ENCODE measurements around the gene ADORA2A.

Gene ADORA2A

DNA sequence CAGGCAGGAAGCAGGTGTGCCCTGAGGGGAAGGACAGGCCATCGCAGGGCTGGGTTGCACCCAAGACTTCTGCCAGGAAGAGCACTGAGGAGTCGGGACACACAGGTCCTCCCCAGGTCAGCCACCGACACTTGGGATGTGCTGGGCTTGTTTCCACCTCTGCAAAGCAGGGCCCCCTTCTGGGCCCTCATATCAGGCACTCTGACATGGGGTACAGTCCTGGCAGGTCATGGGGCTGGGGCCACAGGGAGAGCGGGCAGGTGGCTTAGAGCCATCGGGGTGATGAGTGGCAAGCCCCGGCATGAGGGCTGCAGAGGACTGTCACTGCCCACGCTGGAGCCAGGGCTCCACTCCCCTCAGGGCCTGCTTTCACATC lies 7.9 kb upstream of the ADORA2A start:
- DNase-seq: no peak

DNA sequence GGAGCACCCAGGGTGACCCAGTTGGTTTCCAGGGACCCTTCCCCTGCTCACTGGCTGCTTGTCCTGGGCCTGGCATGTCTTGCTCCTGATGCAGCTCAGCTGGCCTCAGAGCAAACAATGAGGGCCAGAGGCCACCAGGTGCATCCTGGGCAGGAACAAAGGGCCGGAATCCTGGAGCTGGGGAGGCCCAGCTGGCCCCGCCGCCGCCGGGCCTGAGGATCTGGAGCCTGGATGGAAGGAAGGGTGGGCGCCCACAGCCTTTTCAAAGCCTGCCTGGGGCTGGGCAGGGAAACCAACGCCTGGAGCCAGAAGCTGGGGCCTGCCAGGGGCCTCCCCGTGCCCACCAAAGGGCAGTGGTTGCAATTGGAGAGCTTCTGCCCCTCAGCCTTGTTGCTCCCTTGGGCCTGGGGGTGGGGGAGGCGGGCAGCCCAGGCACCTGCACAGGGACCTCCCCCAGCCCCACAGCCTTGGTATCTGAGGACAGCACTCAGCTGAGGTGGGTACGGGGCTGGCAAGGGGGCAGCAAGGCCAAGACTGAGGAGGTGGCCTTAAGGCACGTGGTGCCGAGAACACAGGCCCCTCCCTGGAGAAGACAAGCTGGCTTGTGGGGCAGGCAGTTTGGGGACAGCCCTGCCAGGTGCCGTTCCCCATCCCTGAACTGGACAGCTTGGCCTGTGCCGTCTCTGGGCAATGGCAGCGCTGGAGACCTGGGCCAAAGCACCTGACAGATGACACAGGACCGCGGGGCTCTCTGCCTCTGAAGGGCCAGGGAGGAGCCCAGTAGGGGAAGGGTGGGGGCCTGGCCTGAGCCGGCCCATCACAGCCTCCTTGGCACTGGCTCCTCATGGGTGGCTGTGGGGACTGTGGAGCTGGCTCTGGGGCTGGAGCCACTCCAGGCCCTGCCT lies 7.1 kb upstream of the ADORA2A start:
- DNase-seq: no peak

DNA sequence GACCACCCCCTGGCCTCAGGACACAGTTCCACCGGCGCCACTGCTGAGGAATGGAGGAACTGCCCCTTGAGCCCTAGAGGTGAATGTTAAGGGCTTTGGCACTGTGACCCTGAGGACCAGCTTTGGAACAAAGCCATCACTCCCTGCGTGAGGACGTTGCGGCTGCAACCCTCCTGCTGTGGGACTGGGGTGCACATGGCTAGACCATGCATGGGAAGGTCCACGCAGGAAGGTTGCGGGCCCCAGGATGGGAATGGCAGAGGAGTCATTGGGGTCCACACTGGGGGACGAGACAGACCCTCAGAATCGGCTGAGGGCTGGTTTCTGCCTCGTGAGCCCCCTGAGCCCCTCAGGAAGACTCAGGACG lies 6.4 kb upstream of the ADORA2A start:
- no peak for DNase-seq

DNA sequence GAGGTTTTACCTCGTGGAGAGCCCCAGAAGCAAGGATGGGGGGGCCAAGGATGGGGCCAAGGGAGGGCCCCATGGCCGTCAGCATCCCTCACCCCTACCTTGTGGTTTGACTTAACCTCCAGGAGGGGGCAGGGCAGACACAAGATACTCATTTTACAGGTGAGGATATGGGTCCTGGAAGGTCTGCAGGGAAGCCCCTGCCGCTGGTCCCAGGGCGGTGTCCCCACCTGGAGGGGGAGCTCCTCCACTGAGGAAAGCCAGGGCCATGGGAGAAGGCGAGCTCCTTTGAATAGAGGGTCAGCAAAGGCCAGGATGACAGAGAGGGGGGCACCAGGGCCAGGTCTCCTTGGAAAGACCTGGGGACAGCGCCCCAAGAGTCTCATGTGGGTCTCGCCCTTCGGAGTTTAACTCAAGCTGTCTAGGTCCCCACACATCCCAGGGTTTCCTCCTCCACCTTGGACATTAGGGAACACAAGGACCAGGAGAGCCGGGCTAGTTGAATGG lies 5.9 kb upstream of the ADORA2A start:
- no peak for DNase-seq

GRCh38 chr22:24422102-24422665 lies 5.2 kb upstream of the ADORA2A start:
- no peak for DNase-seq

GRCh38 chr22:24423519-24424000 lies 3.8 kb upstream of the ADORA2A start:
- DNase-seq: no peak

DNA sequence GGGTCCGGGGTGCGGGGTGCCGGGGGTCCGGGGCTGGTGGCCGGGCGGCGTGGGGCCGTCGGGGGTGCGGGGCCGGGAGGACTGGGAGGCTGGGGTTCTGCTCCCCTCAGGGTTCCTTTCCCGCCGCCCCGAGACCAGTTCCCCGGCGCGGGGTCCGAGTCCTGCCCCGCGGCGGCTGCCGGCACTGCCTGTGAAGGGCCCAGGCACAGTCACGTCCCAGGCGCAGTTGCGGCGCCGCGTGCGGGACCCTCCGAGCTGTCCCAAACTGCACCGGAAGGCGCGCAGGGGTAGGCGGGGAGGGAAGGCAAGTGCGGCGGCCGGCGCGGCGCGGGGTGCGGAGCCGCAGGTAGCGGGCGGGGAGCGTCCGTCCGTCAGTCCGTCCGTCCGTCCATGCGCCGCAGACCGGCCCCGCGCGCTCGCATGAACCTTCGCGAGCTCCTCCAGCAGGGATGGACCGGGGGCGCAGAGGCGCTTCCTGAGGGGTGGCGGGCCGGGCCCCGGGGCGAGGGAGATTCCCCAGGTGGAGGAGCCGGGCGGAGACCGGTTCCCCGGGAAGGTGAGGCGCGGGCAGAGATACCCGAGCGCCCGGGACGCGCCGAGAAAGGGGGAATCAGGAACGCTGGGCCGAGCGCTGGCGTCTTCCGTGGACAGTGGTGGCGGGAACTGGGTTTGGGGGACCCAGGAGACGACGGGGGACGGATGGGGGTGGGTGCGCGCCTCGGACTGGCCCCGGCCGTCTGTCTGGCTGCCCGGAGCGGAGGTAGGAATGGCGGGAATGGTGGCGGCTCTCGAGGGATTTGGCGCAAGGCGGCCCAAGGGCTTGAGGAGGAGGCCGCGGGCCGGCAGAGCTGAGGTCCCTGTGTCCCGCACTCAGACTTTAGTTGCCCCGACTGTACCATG lies 3.1 kb upstream of the ADORA2A start:
- no peak for DNase-seq

DNA sequence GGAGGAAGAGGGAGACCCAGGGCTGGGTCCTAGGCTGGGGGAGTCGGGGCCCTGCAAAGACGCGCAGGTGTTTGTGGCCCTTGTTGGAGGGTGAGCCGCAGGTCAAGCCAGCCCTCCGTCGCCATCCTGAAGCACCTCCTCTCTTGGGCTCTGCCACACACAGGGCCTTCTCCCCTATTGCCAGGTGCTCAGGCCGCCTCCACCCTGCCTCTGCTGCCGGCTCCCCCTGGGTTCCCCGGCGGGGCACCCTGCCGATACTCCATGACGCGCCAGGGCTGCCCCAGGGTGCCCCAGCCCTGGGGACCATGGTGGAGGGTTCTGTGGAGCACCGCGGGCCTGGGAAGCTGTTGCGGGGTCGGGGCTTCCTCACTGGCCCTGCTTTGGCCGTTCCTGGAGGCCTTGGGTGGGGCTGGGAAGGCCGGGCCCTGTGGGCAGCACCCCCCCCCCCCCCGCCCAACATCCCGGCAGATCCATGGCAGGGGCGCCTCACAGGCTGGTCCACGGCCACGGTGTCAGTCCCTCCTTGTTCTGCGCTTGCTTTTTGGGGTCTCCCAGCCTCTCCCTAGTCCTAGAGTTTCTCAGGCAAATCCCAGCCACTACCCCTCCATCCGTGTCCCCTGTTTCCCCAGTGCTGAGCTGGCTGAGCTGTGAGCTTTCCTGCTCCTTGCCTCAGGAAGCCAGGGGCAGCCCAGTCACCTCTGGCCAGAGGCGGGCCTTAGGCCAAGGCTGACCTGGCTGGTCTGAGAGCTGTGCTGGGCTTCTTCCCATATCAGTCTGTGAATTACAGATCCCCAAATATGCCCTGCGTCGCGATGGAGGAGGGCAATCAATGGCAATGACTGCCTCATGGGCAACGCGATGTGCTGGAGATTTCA lies 2.3 kb upstream of the ADORA2A start:
- no peak for DNase-seq

DNA sequence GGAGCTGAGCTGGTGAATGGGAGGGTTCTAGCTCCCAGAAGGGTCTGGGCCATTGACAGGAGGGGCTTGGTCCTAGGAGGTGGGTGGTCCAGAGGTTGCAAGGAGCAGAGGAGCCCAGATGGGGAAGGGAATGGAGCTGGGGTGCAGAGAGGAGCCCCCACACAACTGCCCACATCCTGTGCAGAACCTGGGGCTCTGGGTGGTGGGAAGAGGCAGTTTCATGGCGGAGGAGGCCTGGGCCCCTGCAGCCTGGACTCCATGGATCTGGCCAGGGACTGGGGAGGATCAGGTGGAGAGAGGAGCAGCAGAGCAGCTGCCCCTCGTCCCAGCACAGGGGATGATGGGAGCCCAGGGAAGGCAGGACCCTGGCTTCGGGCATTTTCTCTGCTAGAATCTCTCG lies 963 bp upstream of the ADORA2A start:
- DNase-seq: no peak

DNA sequence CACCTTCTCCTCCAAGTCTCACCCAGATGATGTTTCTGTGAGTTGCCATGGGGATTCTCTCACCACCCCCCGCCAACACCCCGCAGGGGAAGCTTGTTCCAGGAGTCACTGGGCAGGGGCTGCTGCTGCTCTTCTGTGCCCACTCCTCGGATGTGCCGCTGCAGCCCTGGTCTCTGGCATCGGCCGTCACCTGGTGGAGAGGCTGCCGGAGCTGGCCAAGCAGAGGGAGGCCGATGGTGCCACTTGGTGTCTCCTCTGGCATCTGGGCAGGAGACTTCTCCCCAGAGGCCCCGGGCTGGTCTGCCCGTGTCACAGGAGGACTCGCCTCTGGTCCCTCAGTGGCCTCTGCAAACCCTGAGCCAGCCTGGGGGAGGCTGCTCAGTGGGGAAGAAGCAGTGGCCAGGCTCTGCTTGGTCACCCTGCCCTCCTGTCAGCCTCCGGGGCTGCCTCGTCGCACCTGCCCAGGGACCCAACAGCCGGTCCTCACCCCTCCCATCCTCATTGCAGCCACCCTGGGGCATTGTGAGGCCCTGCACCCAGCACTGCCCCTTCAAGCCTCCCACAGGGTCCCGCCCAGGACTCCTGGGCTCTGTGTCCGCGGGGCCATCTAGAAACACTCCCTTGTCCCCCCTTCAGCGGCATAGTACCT lies 424 bp upstream of the ADORA2A start:
- DNase-seq: no peak

GRCh38 chr22:24428751-24429410 lies 1.5 kb downstream of the ADORA2A start:
- no peak for DNase-seq

DNA sequence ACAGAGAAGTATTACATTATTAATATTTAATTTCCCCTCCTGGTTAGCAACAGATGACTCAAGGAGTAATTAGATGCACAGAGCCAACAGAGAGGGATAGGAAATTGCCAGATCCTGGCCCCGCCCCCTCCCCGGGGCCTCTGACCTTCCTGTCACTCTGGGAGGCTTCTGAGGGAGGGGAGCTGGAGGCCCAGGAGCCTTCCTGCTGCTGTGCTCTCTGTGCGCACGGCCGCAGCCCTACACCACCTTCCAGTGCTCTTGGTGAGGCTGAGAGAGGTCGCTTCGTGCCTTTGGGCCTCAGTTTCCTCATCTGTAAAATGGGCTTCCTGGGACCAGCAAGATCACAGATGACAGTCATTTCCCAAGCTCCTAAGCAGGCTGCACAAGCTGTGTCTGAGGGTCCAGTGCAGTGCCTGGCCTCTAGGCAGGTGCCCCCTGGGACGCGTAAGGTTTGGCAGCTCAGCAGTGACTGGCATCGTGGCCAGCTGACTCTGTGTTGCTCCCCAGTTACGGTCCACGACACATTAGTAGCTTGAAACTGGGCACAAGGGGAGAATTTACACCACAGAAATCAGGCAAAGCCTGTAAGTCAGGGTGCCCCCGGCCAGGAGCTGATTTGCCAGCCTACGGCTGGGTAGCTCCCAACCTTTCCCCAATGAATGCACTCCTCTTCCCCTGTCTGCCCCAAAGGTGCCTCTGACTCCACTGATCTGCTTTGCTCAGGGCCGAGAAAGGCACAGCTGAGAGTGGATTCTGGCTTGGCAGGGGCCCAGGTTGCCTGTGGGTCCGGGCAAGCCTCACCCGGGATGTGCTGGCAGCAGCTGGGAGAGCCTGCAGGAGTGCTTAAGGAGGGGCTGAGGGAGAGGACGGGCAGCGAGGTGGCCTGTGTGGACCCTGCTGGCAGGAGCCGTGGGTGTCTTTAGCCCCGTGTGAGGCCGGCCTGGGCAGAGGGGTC lies 2.3 kb downstream of the ADORA2A start:
- DNase-seq: peak; percentile 64

- DNase-seq: peak; percentile 79
Measured at GRCh38 chr22:24430431-24431308, 3.3 kb downstream of the ADORA2A start.

- no peak for DNase-seq
Measured at GRCh38 chr22:24431309-24432034, 4.1 kb downstream of the ADORA2A start.

DNA sequence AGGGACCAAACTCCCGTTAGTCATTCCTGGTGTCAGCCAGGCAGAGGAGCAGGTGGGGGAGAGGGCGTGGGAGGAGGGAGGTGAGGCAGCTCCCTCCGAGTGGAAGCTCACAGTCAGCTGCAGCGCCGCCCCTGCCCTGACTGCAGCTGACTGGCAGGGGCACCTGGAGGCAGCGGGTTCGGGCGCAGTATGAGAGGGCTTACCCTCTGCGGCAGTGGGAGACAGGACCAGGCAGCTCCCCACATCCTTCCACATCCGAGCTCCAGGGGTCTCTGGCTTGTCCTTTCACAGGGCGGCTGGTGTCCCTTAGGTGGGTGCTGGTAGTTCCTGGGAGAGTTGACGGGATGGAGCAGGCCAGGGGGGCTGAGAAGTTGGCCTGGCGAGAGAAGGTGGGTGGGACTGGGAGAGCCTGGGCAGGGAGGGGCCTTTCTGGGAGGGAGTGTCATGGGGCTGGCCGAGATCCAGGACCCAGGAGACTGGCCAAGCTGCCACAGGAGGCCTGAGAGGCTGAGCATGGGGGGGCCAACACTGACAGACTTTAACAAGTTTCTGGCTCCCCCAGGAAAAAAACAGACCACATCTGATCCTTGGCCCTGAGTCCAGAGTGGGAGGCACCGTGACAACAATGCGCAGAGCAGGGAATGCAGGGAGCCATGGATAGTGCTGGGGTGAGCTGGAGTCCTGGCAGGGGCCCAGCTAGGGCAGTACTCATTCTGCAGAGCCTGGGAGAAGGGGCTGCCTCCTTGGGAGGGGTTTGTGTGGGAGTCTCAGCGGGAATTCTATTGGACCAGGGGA lies 4.9 kb downstream of the ADORA2A start:
- peak; percentile 89 for DNase-seq

GRCh38 chr22:24433001-24433827 lies 5.8 kb downstream of the ADORA2A start:
- no peak for DNase-seq
